Mammary epithelial cell (primary cell): ENCODE results near the gene STEAP2.

ENCODE experiments used
- EZH2 ChIP-seq: IDR thresholded peaks from 2 replicates; pipeline ENCODE4 v1.6.1; 2012; ENCODE audit warnings: low read length, inconsistent platforms, borderline replicate concordance
- TF ChIP-seq, protein P1 (sequence below), 2 donors: IDR thresholded peaks in 1 of 2; conservative IDR thresholded peaks in 1 of 2; 2 replicates each; pipeline ENCODE4 v1.5.1; 2011 to 2012; ENCODE audit warnings: inconsistent platforms in 2 of 2, low read length in 2 of 2, mild to moderate bottlenecking in 2 of 2, control low read depth in 1 of 2, low read depth in 1 of 2; ENCODE audit not compliant: insufficient read depth in 1 of 2; ENCODE audit errors: extremely low read depth in 1 of 2

DNA sequence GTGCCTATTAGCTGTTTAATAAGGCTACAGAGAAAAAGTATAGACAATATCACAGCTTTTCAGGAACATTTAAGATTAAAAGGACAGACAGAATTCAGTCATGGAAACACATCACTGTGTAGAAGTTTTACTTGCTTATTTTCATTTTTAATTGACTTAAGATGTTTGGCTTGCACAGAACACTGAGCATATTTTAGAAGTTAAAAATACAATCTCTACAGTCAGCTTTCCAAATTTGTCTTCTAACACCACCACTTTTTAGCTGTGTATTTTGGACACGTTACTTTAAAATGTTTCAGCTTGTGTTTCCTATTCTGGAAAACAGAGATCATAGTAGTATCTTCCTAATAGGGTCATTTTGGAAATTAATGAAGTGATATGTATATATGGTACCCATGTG, 45.2 kb downstream of the STEAP2 start:
- TF ChIP-seq, protein P1, sequence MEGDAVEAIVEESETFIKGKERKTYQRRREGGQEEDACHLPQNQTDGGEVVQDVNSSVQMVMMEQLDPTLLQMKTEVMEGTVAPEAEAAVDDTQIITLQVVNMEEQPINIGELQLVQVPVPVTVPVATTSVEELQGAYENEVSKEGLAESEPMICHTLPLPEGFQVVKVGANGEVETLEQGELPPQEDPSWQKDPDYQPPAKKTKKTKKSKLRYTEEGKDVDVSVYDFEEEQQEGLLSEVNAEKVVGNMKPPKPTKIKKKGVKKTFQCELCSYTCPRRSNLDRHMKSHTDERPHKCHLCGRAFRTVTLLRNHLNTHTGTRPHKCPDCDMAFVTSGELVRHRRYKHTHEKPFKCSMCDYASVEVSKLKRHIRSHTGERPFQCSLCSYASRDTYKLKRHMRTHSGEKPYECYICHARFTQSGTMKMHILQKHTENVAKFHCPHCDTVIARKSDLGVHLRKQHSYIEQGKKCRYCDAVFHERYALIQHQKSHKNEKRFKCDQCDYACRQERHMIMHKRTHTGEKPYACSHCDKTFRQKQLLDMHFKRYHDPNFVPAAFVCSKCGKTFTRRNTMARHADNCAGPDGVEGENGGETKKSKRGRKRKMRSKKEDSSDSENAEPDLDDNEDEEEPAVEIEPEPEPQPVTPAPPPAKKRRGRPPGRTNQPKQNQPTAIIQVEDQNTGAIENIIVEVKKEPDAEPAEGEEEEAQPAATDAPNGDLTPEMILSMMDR (conservative IDR thresholded peaks at IDR 0.05 in 1 of 2, IDR thresholded peaks at IDR 0.05 in 1 of 2; ENCODE audit: extremely low read depth in 1 of 2, insufficient read depth in 1 of 2, low read depth in 1 of 2, low read length in 2 of 2), result no peak
- no peak for TF ChIP-seq EZH2
